SK-MEL-5 (cell line): ENCODE data around the gene PRCP. TPM values are rescaled to one million over a fixed set of nuclear protein-coding genes. Genes with fewer than 3 reads are reported as not detected.

ENCODE experiments used
- DNase-seq: peaks from one replicate; pipeline ENCODE4 v3.0.0-alpha.2; 2016; ENCODE audit warnings: low read depth, low spot score
- in situ Hi-C: cut with HindIII; loops from 2 replicates; pipeline ENCODE4 v1.10.0; 2016; ENCODE audit warnings: low sequenced_read_pairs, high pct_unique_total_duplicates, low pct_unique_long_range_greater_than_20kb
- total RNA-seq: library from RNA; depleted of rRNA; stranded (reverse); fragments of >200 nt; shearing (Covaris generic); gene quantifications from 2 replicates; pipeline ENCODE4 v1.2.3, GENCODE V29; 2014

Gene PRCP
- total RNA-seq, 1 experiment from 2014 or later = 54.8 TPM

GRCh38 chr11:82815406-82815805, 84.8 kb downstream of the PRCP start:
- no peak for DNase-seq
- in situ Hi-C loops = no loop called here

GRCh38 chr11:82814379-82814778, 85.9 kb downstream of the PRCP start:
- in situ Hi-C loops = no loop called here
- no peak for DNase-seq

- DNase-seq = no peak
- in situ Hi-C loops = no loop called here
These were observed 88.9 kb downstream of the PRCP start for GRCh38 chr11:82811369-82811768.

- in situ Hi-C loops = no loop called here
- no peak for DNase-seq
These were observed 89.5 kb downstream of the PRCP start for GRCh38 chr11:82810738-82811137.

GRCh38 chr11:82810326-82810725, 89.9 kb downstream of the PRCP start:
- in situ Hi-C loops = no loop called here
- no peak for DNase-seq

GRCh38 chr11:82807646-82808045, 92.6 kb downstream of the PRCP start:
- DNase-seq = no peak
- in situ Hi-C loops = no loop called here

GRCh38 chr11:82802710-82803109, 97.5 kb downstream of the PRCP start:
- in situ Hi-C loops = no loop called here
- no peak for DNase-seq

GRCh38 chr11:82796998-82797961, 103.0 kb downstream of the PRCP start:
- peak; percentile 47 for DNase-seq
- in situ Hi-C loops = no loop called here

- no peak for DNase-seq
- in situ Hi-C loops = no loop called here
These were observed 105.7 kb downstream of the PRCP start for GRCh38 chr11:82794490-82794889.

GRCh38 chr11:82792822-82793569, 107.2 kb downstream of the PRCP start:
- in situ Hi-C loops = no loop called here

GRCh38 chr11:82792319-82792718, 107.9 kb downstream of the PRCP start:
- DNase-seq = no peak
- in situ Hi-C loops = no loop called here

More at GRCh38 chr11:82792822-82793569, 107.2 kb downstream of the PRCP start:
- DNase-seq = no peak

GRCh38 chr11:82791779-82792178, 108.5 kb downstream of the PRCP start:
- no peak for DNase-seq
- in situ Hi-C loops = no loop called here

- DNase-seq = no peak
- in situ Hi-C loops = no loop called here
These were observed 109.3 kb downstream of the PRCP start for GRCh38 chr11:82790723-82791484.

- DNase-seq = no peak
- in situ Hi-C loops = no loop called here
These were observed 112.2 kb downstream of the PRCP start for GRCh38 chr11:82787981-82788380.

GRCh38 chr11:82786836-82787235, 113.4 kb downstream of the PRCP start:
- in situ Hi-C loops = no loop called here
- no peak for DNase-seq

- DNase-seq = no peak
- in situ Hi-C loops = no loop called here
These were observed 114.2 kb downstream of the PRCP start for GRCh38 chr11:82786001-82786400.

GRCh38 chr11:82782825-82783374, 117.3 kb downstream of the PRCP start:
- in situ Hi-C loops = no loop called here
- no peak for DNase-seq

- in situ Hi-C loops = no loop called here
- DNase-seq = no peak
These were observed 121.5 kb downstream of the PRCP start for GRCh38 chr11:82778776-82779175.
